ENCODE measurements around the gene ERCC4.
A peak's percentile ranks its signal among the peaks of the same experiment; 100 is the strongest.

ERCC4 gene

GRCh38 chr16:13911306-13911705, 8.6 kb upstream of the ERCC4 start (continued):
- no peak for TF ChIP-seq ZBTB10 (tag by site-specific recombination; IDR thresholded peaks at IDR 0.05)

- ChIA-PET POLR2A (no interaction called here), CTCF (interaction anchor here (1.3 to 2.3 kb wide), 3 partner anchors 8 to 12 kb away, joined by 4 to 14 read pairs (median 4); partner anchors contain the start of gene ERCC4)
- Histone ChIP-seq H3K27ac (ENCODE audit: extremely low read depth, low read depth, low read length) (no peak overlapping the region), H3K4me3 (ENCODE audit: low read depth, low read length) (no peak overlapping the region), H3K4me1 (ENCODE audit: control insufficient read depth, insufficient read depth, low read length) (no peaks in the 10 kb centered on the region), H3K36me3 (ENCODE audit: control insufficient read depth in 2 of 2, insufficient read depth in 1 of 2, low read length in 2 of 2) (no peaks in the 10 kb centered on the region), H3K9me3 (ENCODE audit: control insufficient read depth, insufficient read depth, low read depth, low read length) (no peaks in the 10 kb centered on the region)
- no peak for TF ChIP-seq MZF1 (tag by site-specific recombination; IDR thresholded peaks at IDR 0.05; ENCODE audit: borderline replicate concordance)
- TF ChIP-seq OVOL3 (tag by site-specific recombination; IDR thresholded peaks at IDR 0.05): no peak
- no peak for TF ChIP-seq ZNF530 (tag by site-specific recombination; IDR thresholded peaks at IDR 0.05; ENCODE audit: low read depth)
- peak; percentile 58 for TF ChIP-seq SETDB1 (IDR thresholded peaks at IDR 0.05; ENCODE audit: insufficient read length, low read length)
- no peak for TF ChIP-seq ZNF621 (tag by site-specific recombination; IDR thresholded peaks at IDR 0.05)
- no peak for TF ChIP-seq ZBTB8A (tag by site-specific recombination; IDR thresholded peaks at IDR 0.05)
These were observed 8.1 kb upstream of the ERCC4 start for GRCh38 chr16:13911871-13912270.

GRCh38 chr16:13912891-13913290, 7.1 kb upstream of the ERCC4 start:
- ChIA-PET CTCF (no interaction called here), POLR2A (no interaction called here)
- Histone ChIP-seq H3K4me1 (ENCODE audit: control insufficient read depth, insufficient read depth, low read length) (no peaks in the 10 kb centered on the region), H3K4me3 (ENCODE audit: low read depth, low read length) (no peak overlapping the region), H3K27ac (ENCODE audit: extremely low read depth, low read depth, low read length) (no peak overlapping the region), H3K9me3 (ENCODE audit: control insufficient read depth, insufficient read depth, low read depth, low read length) (no peaks in the 10 kb centered on the region), H3K36me3 (ENCODE audit: control insufficient read depth in 2 of 2, insufficient read depth in 1 of 2, low read length in 2 of 2) (no peaks in the 10 kb centered on the region)
- peak; percentile 78 for TF ChIP-seq SCRT2 (tag by site-specific recombination; IDR thresholded peaks at IDR 0.05)
- TF ChIP-seq KLF1 (tag by site-specific recombination; IDR thresholded peaks at IDR 0.05): no peak

- Histone ChIP-seq H3K27ac (ENCODE audit: extremely low read depth, low read depth, low read length) (no peak overlapping the region), H3K9me3 (ENCODE audit: control insufficient read depth, insufficient read depth, low read depth, low read length) (no peaks in the 10 kb centered on the region), H3K4me3 (ENCODE audit: low read depth, low read length) (no peak overlapping the region), H3K4me1 (ENCODE audit: control insufficient read depth, insufficient read depth, low read length) (no peaks in the 10 kb centered on the region), H3K36me3 (ENCODE audit: control insufficient read depth in 2 of 2, insufficient read depth in 1 of 2, low read length in 2 of 2) (no peaks in the 10 kb centered on the region)
- ChIA-PET CTCF (interaction anchor here (0.9 kb wide), 1 partner anchor 10 kb away, joined by 5 read pairs; no protein-coding TSS in a partner anchor), POLR2A (no interaction called here)
- TF ChIP-seq HOXC10 (CRISPR knock-in tag; IDR thresholded peaks at IDR 0.05) (no peak), ZNF777 (tag by site-specific recombination; IDR thresholded peaks at IDR 0.05; ENCODE audit: borderline replicate concordance) (no peak), ZNF792 (tag by site-specific recombination; IDR thresholded peaks at IDR 0.05) (no peak), ATF2 (tag by site-specific recombination; IDR thresholded peaks at IDR 0.05; ENCODE audit: low read depth) (no peak), GLIS1 (tag by site-specific recombination; IDR thresholded peaks at IDR 0.05) (no peak), ZNF280C (tag by site-specific recombination; IDR thresholded peaks at IDR 0.05) (no peak), ZNF24 (tag by site-specific recombination; IDR thresholded peaks at IDR 0.05) (no peak), ZNF335 (tag by site-specific recombination; conservative IDR thresholded peaks at IDR 0.05) (no peak), ELK4 (IDR thresholded peaks at IDR 0.05; ENCODE audit: borderline replicate concordance, low read depth, low read length) (no peak), ZNF214 (tag by site-specific recombination; IDR thresholded peaks at IDR 0.05; ENCODE audit: borderline replicate concordance) (no peak)
These were observed 6.3 kb upstream of the ERCC4 start for GRCh38 chr16:13913374-13914292.
